Measurements from ENCODE around the gene CDKN2B.

CDKN2B gene

GRCh38 chr9:21994556-21995005 is 14.5 kb downstream of the CDKN2B start, which contains the start of gene CDKN2B-AS1:
TSS of gene CDKN2B-AS1 (plus strand) at chr9:21994791.
- no peak for DNase-seq (ENCODE audit: extremely low read depth, low read depth)
- TF ChIP-seq CTCF (IDR thresholded peaks at IDR 0.05; ENCODE audit: low read depth, low read length), result peak; percentile 14

- peak; percentile 9; the same call in 1 of the 2 replicates for TF ChIP-seq CTCF (IDR thresholded peaks at IDR 0.05; ENCODE audit: low read depth, low read length)
- DNase-seq (ENCODE audit: extremely low read depth, low read depth), result no peak
These were observed 15.1 kb downstream of the CDKN2B start, which contains the start of gene CDKN2A for GRCh38 chr9:21993893-21994555. TSS of gene CDKN2A (minus strand) at chr9:21994392.

GRCh38 chr9:21993007-21993406 is 16.1 kb downstream of the CDKN2B start:
- DNase-seq (ENCODE audit: extremely low read depth, low read depth), result no peak
- no peak for TF ChIP-seq CTCF (IDR thresholded peaks at IDR 0.05; ENCODE audit: low read depth, low read length)

GRCh38 chr9:21991072-21991959 is 17.8 kb downstream of the CDKN2B start:
- no peak for DNase-seq (ENCODE audit: extremely low read depth, low read depth)
- no peak for TF ChIP-seq CTCF (IDR thresholded peaks at IDR 0.05; ENCODE audit: low read depth, low read length)

GRCh38 chr9:21989440-21990189 is 19.5 kb downstream of the CDKN2B start:
- TF ChIP-seq CTCF (IDR thresholded peaks at IDR 0.05; ENCODE audit: low read depth, low read length), result no peak
- DNase-seq (ENCODE audit: extremely low read depth, low read depth), result no peak

GRCh38 chr9:21988056-21988990 is 20.8 kb downstream of the CDKN2B start:
- no peak for TF ChIP-seq CTCF (IDR thresholded peaks at IDR 0.05; ENCODE audit: low read depth, low read length)
- DNase-seq (ENCODE audit: extremely low read depth, low read depth), result no peak

All from AG09319 (cell line).